ENCODE results near the gene LCNL1.

The LCNL1 gene

DNA sequence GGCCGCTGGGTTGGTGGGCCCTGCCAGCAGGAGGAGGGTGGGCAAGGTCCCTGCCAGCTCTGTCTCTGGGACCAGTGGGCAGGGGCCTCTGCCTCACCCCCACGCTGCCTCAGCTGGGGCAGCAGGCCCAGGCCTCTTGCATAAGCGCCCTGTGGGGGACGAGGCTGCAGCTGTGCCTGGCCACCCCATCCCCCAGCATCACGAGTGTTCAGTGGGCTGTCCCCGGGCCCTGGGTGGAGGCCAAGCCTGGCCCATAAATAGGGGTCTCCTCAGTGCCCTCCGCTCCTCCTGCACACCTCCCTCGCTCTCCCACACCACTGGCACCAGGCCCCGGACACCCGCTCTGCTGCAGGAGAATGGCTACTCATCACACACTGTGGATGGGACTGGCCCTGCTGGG, 5.6 kb upstream of the LCNL1 start, which contains the start of gene PTGDS:
TSS of gene PTGDS (plus strand) at position 282 of the 400 bp plus-strand sequence. CDS start at position 357, 75 bp downstream.
- DNase-seq (ENCODE audit: low spot score), result no peak

DNA sequence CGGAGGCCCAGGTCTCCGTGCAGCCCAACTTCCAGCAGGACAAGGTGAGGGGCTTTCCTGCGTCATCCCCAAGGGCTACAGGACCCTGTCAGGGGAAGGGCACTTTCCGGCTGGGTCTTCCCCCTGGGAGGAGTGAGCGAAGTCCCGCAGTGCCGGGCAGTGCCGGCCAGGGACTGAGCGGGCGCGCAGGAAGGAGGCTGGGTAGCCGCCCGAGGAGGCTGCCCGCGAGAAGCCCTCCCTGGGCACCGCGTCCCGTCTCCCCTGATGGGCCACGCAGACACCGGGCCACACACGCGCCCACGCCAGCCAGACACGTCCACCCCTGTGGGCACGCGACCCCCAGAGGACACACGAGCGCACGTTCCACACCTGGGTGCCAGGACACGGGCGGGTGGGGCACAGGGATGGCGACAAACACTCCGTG, 5.1 kb upstream of the LCNL1 start:
- no peak for DNase-seq (ENCODE audit: low spot score)

DNA sequence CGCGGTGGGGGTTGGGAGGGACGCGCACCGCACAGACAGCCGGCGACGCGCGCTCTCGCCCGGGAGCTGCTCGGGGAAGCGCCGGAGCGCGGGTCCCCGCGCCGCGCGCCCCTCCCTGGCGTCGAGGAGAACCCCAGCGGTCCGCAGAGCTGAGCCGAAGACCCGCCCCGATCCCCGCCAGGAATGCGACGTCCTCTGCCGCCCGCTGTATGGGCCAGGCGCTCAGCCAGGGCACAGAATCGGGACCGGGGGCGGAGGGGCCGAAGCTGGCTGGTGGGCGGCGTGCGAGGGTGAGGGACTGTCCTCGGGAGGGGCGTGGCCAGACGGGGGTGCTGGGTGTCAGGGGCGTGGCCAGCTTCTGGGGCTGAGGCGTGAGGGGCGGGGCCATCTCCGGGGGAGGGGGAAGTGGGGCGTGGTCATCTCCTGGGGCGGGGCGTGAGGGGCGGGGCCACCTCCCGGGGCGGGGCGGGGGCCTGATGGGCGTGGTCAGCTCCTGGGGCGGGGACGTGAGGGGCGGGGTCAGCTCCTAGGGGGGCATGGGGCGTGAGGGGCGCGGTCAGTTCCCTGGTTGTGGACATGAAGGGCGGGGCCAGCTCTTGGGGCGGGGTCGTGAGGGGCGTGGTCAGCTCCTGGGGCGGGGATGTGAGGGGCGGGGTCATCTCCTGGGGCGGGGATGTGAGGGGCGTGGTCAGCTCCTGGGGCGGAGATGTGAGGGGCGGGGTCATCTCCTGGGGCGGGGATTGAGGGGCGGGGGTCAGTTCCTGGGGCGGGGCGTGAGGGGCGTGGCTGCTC, 4.5 kb upstream of the LCNL1 start:
- DNase-seq (ENCODE audit: low spot score), result peak; percentile 94

DNA sequence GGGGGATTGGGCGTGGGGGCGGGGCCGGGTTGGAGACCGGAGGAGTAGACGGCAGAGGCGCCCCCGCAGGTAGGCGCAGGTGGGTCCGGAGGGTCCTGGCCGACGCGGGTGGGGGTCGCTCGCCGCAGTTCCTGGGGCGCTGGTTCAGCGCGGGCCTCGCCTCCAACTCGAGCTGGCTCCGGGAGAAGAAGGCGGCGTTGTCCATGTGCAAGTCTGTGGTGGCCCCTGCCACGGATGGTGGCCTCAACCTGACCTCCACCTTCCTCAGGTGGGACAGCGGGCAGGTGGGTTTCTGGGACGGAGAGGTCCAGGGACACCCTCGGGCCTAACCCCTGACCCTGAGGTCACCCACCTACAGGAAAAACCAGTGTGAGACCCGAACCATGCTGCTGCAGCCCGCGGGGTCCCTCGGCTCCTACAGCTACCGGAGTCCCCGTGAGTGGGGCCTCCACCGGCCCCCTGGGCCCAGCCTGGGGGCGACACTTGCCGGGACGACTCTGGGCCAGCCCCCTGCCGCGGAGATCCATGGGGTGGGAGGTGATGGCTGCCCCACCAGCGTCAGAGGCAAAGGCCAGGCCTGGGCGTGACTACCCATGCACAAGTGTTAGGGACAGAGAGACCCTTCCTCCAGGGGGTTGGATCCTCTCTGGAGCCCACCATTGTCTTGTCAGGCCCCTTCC, 3.8 kb upstream of the LCNL1 start:
- no peak for DNase-seq (ENCODE audit: low spot score)

DNA sequence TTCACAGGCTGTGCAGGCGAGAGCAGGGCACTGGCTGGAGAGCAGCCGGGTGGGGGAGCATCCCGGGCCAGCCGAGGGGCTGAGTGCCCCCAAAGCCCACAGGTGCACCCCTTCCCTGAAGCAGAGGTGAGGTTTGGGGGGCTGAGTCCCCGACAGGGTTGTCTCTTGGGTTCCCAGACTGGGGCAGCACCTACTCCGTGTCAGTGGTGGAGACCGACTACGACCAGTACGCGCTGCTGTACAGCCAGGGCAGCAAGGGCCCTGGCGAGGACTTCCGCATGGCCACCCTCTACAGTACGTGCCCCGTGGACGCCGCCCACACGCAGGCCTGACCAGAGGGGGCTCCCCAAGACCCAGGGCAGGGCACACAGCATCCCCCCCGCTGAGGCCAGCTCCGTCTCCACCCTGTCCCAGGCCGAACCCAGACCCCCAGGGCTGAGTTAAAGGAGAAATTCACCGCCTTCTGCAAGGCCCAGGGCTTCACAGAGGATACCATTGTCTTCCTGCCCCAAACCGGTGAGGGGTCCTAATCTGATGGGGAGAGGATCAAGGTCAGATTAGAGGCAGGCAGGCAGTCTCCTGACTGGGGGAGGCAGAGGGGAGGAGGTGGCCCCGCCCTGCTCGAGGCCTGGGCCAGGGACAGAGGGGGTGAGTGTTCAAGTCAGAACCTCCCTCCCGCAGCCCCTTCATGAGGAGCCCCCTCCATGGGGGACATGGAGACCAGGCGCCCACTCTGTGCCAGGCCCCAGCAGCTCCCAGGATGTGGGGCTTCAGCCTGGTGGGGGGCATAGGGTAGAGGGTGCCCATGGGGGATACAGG, 2.8 kb upstream of the LCNL1 start:
- no peak for DNase-seq (ENCODE audit: low spot score)

DNA sequence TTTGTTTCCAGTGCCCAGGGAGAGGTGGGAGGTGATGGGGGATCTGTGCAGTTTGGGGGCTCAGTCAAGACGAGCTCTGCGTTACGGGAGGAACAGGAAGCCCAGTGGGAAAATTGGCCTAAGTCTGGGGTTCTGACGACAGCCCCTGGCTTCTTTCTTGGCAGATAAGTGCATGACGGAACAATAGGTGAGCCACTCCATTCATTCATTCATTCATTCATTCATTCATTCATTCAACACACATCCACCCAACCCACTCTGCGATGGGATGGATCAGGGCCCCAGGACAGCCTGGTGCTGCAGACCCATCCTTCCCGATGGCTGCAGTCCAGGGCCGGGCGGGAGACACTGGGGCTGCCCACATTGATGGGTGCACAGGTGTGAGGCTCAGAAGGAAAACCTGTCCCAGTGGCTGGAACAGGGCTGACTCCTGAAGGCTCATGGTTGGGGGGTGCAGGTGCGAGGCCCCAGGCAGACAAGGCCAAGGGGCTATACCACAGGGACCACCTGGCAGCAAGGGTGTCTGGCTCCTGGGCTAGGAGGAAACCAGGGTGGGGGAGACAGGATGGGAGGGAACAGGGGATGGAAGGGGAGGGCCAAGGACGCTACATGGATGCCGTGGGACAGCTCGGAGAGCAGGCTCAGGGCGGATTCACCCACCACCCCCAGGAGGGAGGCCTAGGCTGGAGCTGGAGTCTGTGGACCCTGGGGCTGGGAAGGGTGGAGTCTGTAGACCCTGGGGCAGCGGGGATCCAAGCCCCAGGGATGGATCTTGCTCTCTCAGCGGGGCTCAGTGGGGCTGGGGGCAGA, 1.9 kb upstream of the LCNL1 start:
- DNase-seq (ENCODE audit: low spot score), result no peak

DNA sequence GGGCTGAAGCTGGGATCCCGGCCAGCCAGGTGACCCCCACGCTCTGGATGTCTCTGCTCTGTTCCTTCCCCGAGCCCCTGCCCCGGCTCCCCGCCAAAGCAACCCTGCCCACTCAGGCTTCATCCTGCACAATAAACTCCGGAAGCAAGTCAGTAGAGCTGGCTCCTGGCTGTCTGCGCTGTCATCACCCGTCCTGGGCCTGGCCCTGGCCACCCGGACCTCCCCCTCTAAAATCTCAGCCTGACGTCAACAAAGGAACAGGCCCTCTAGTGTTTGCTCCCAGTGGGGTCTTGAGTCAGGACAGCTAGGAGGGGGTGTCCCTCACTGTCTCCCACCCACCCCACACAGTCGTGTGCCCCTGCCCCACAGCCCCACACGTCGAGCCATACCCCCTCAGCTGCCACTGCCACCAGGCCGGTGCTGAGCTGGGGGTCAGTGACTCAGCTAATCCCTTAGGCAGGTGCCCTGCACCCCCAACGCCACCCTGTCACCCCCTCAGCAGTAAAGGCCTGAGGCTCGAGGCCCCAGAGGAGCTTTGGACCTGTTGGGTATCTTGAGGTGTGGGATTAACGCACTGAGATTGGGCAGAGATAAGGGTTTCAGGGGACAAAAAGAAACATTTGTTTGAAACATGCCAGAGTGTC, 1.1 kb upstream of the LCNL1 start:
- no peak for DNase-seq (ENCODE audit: low spot score)

DNA sequence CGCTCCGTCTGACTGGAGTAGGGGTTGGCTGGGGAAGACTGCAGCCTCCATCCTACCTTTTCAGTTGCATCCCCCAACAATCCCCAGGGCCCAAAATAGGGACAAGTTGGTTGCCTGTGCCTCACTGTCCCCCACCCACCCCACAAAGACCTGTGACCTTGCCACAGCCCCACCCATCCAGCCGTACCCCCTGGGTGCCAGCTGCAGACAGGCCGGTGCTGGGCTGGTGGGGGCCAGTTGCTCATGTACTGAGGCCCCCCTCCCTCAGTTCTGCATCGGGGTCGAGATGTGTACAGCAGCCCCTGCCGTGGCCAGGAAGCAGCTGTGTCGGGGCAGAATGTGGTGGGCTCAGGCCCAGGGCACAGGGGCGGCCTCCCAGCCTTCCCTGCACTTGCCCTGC, 374 bp downstream of the LCNL1 start:
- no peak for DNase-seq (ENCODE audit: low spot score)

DNA sequence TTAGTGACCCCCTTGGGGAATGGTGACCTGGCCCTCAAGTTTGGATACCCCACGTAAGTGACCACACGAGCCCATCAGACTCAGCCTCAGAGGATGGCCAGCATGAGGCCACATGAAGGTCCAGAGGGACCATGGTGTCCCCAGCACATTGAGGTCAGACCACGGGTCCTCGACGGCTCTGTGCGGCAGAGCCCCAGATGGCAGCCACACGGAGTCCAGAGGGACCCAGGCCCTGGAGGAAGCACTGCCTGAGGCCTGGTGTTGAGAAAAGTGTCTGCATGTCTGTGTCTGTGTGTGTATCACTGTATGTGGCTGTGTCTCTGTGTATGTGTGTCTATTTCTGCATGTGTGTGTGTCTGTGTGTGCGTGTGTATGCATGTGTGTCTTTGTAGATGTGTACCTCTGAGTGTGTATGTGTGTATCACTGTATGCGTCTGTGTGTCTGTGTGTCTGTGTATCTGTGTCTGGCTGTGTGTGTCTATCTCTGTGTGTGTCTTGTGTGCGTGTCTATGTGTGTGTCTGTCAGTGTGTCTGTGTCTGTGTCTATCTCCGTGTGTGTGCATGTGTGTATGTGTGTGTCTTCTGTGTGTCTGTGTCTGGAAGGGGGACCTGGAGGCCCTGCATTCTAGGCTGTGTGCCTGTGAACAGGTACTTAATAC, 992 bp downstream of the LCNL1 start:
- no peak for DNase-seq (ENCODE audit: low spot score)

DNA sequence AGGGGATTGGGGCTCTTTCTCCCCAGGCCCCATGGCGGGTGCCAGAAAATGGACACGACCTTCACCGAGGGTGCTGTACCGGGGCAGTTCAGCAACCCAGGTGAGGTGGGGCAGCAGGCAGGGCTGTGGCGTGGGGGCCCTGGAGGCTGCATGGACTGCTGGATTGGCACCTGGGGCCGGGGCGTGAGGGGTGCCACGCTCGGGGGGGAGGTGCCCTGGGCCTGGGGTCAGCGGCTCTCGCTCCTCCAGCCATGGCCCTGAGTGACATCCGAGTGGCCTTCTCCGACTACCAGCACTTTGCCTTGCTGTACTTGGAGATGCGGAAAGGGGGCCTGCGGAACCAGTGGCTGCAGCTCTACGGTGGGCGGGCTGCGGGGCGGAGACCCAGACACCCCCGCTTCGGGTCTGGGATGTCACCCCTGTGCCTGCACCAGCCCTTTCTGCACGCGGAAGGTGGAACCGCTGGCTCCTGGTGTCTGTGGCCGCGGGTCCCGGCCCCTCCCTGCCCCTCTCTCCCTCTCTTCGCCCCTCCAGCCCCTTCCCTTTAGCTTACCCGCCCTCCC, 1.8 kb downstream of the LCNL1 start:
- no peak for DNase-seq (ENCODE audit: low spot score)

DNA sequence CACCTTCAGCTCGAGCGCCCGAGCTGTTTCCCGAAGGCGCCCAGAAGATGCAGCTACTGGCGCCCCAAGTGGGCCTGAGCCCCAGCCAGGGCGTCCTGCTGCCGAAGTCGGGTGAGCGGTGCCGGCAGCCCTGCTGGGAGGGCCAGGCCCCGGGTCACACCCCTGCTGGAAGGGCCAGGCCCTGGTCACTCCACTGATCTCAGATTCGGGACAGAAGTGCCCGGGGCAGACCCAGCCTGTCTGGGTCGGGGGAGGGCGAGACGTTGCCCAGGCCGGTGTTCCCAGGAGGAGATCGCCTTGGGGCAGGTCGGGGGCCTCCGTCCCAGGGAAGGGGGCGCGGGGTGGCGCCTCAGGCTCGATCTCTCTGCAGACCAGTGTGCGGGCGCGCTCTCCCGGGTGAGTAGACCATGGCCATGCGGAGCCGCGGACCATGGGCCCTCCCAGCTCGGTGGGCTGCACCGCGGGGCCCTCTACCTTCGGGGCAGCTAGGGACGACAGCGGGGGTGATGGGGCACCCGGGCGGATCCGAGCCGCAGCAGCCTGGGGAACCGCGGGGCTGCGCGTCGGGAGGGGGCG, 2.3 kb downstream of the LCNL1 start:
- DNase-seq (ENCODE audit: low spot score), result no peak

DNA sequence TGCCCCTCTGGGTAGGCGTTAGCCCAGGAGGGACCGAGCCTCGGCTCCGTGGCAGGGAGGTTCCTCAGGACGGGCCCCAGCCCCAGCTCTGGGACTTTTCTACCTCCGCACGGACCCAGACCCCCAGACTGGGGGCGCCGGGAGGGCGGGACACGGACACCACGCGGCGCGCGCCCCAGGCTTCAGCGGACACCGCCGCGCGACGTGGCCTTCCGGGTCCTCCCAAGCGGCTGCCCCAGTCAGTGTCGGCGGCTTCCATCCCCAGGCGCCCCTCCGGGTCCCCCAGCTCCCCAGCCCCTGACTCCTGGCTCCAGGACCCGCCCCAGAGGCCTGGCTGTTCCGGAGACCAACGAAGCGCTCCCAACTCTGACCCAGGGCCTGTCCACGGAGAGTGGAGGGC, 3.1 kb downstream of the LCNL1 start:
- no peak for DNase-seq (ENCODE audit: low spot score)

DNA sequence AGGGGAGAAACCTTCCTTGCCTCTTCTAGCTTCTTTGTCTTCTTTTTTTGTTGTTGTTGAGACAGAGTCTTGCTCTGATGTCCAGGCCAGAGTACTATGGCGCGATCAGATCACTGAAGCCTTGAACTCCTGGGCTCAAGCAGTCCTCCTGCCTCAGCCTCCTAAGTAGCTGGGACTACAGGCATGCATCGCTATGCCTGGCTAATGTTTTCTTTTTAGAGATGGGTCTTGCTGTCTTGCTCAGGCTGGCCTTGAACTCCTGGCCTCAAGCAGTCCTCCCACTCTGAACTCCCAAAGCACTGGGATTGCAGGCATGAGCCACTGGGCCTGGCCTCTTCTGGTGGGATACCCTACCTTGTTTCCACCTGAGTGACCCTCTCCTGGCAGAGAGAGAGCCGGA, 6.1 kb downstream of the LCNL1 start:
- no peak for DNase-seq (ENCODE audit: low spot score)

DNA sequence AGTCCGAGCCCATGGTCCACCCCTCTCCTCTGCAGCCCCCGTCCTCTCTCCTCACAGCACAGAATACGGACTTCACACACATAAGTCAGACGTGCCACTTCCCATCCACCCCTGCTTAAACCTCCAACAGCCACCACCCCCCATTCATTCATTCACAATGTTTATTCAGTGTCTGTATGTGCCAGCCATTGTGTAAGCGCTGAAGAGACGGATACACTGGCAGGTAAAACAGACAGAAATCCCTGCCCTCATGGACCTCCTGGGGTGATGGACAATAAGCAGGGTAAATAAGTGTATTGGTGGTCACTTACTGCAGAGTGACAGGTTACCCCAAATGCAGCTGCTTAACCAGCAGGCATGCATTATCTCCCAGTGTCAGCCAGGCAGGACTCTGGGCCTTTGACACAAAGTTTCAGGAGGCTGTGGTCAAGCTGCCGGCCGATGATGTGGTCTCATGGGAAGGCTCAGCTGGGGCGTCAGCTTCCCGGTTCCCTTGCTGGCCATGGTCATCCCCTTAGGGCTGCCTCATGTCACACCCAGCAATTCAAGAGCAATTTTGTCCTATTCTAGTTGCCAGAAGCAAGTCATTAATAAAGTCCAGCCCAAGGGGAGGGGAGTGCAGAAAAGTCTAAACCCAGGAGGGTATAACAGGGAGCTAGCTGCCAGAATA, 7.6 kb downstream of the LCNL1 start:
- no peak for DNase-seq (ENCODE audit: low spot score)

DNA sequence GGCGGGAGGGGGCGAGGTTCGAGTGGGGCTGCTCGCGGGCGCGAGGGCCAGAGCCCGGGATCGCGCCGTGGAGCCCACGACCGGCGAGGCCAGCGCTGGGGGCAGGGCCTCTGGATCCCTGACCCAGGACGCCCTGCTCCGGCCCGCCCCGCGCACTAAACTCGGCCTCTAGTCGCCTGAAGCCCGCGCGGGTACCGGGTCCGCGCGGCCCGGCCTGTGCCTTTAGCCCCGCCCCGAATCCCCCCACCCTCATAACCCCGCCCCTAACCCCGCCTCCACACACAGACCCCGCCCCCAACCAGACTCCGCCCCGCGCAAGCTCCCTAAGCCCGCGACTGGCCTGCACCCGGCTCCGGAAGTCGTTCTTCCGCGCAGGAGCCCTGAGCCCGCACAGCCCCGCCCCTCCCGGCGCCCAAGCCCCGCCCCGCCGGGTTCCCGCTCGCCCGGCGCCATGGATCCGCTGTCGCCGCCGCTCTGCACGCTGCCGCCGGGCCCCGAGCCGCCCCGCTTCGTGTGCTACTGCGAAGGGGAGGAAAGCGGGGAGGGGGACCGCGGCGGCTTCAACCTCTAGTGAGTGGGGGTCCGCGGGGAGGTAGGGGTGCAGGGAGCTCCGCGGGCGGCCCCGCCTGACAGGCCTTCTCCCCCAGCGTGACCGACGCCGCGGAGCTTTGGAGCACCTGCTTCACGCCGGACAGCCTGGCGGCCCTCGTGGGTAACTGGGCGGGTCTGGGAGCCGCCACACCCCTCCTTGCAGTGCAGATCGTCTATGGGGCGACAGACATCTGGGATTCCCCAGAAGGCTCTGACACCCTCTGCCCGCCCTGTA, 9.4 kb downstream of the LCNL1 start, which contains the start of gene PAXX:
TSS of gene PAXX (plus strand) at position 430 of the 826 bp plus-strand sequence. CDS start at position 452, 22 bp downstream.
- DNase-seq (ENCODE audit: low spot score), result peak; percentile 99

DNA sequence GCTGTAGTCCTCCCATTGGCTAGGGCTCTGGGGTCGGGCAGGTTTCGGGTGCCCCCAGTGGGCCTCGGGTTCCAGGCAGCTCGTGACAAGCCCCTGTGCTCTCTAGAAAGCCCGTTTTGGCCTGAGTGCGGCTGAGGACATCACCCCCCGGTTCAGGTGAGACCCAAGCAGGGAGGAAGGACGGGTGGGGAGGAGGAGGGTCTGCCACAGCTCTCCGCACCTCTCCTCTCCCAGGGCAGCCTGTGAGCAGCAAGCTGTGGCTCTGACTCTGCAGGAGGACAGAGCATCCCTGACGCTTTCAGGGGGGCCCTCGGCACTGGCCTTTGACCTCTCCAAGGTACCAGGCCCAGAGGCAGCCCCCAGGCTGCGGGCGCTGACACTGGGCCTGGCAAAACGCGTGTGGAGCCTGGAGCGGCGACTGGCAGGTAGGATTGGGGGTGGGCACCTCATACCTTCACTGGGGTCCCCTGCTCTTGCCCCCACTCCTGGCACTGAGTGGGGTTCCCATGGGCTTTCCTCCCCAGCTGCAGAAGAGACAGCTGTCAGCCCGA, 10.1 kb downstream of the LCNL1 start:
- DNase-seq (ENCODE audit: low spot score), result no peak

DNA sequence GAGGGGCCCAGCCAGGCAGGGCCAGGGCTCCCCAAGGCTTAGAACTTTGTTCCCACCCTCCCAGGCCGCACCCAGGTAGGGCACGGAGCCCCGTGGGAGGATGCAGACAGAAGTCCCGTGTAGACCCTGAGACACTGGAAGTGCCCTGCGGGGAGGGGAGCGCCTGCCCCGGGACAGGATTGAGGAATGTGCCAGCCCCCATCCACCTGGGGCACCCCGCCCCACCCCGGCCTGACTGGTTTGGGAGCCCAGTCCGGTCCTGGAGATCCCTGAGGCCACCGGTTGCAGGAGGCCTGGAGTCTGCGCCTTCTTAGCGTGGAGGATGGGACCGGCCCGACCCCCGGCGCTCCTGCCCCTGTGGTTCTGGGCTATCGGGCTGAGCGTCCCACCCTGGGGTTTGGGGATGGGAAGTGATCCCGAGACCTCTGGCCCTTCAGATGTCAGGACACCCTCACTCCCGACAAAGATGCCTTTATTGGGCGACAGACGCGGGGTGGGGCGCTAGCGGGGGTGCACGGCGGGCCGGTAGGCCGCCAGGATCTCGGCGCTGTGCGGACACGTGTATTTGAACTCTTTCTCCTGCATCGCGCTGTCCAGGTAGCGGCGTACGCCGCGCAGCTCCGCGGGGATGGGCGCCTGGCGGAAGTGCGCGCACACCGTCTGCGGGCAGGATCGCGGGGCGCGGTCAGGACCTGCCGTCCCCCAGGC, 11.5 kb downstream of the LCNL1 start:
- DNase-seq (ENCODE audit: low spot score), result no peak

DNA sequence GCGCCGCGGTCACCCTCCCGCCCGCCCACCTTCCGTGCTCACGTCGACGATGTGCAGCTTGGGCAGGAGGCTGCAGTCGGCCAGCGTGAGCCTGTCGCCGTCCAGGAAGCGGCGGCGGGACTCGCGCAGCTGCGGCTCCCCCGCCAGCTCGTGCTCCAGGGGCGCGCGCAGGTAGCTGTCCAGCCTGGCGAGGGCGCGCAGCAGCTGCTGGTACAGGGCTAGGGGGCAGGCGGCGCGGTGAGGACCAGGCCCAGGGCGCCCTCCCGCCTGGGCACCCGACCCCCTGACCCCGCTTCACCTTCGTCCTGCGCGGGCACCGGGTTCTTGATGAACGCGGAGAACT, 12.1 kb downstream of the LCNL1 start:
- no peak for DNase-seq (ENCODE audit: low spot score)

Data from HuH-7 (cell line).